A549 (cell line): ENCODE measurements around the gene ASB16. TPM values are rescaled to one million over a fixed set of nuclear protein-coding genes. Genes with fewer than 3 reads are reported as not detected.

Source experiments
- ATAC-seq, 2 experiments: fragments of 200-7000 bp in 1 of 2; fragments of >200 bp in 1 of 2; cut with Nextera tagmentation in 1 of 2; cut with Tn5 transposase in 1 of 2; 3 replicates each; pipeline versions ENCODE4 v1.8.0 to v1.9.1; 2018 to 2020; ENCODE audit warnings: mild to moderate bottlenecking in 1 of 2, moderate library complexity in 1 of 2
- CTCF ChIA-PET: fragments of 300-600 bp; sonication (Branson Sonifier 250); formaldehyde crosslinking; extraction: SDS; loops from one replicate; lab custom pipeline; 2021; ENCODE audit warnings: antibody characterized with exemption, inconsistent platforms; lab: Yijun Ruan, JAX
- POLR2A ChIA-PET: fragments of 350-600 bp; formaldehyde crosslinking; extraction: SDS; loops from one replicate; lab custom pipeline; 2021; ENCODE audit warnings: antibody characterized with exemption, inconsistent platforms; lab: Yijun Ruan, JAX
- DNase-seq, 2 experiments: peaks; one replicate each; pipeline versions ENCODE4 v3.0.0 to v3.0.0-alpha.2; 2011 to 2016; ENCODE audit warnings: low read depth in 1 of 2, low spot score in 1 of 2
- FAIRE-seq: peaks from 2 replicates; lab custom pipeline; 2011; peaks lifted over from hg19 to GRCh38; lab: Jason Lieb, UNC
- H3K27ac ChIP-seq, 2 experiments: fragments of >200 bp; sonication (Bioruptor Twin); formaldehyde crosslinking; 3 replicates each; pipeline ENCODE4 v1.5.1; 2016 to 2017
- H3K4me1 ChIP-seq: fragments of >200 bp; sonication (Bioruptor Twin); formaldehyde crosslinking; 3 replicates; pipeline ENCODE4 v1.6.1; 2016
- H3K4me2 ChIP-seq: fragments of >200 bp; sonication (Bioruptor Twin); formaldehyde crosslinking; 3 replicates; pipeline ENCODE4 v1.6.1; 2016
- H3K4me3 ChIP-seq: fragments of >200 bp; sonication (Bioruptor Twin); formaldehyde crosslinking; 3 replicates; pipeline ENCODE4 v1.5.1; 2016
- H3K9me3 ChIP-seq: fragments of >200 bp; sonication (Bioruptor Twin); formaldehyde crosslinking; 3 replicates; pipeline ENCODE4 v1.6.1; 2016
- BCL3 ChIP-seq: fragments of >200 bp; sonication (Bioruptor Twin); formaldehyde crosslinking; IDR thresholded peaks from 3 replicates; pipeline ENCODE4 v1.6.1; 2016
- CBX2 ChIP-seq: fragments of 200-600 bp; sonication (generic); IDR thresholded peaks from 2 replicates; pipeline ENCODE4 v1.6.1; 2016; ENCODE audit warnings: low read depth, mild to moderate bottlenecking, borderline replicate concordance
- CEBPB ChIP-seq, 2 experiments: fragments of >200 bp in 1 of 2; sonication (Bioruptor Twin) in 1 of 2; formaldehyde crosslinking in 1 of 2; IDR thresholded peaks; 2 replicates each; pipeline ENCODE4 v1.6.1; 2012 to 2016
- CTCF ChIP-seq: fragments of >200 bp; sonication (Bioruptor Twin); formaldehyde crosslinking; IDR thresholded peaks from 3 replicates; pipeline ENCODE4 v1.5.1; 2016
- ELK1 ChIP-seq: fragments of 150-350 bp; IDR thresholded peaks from 2 replicates; pipeline ENCODE4 v1.6.1; 2014; ENCODE audit warnings: low read depth, mild to moderate bottlenecking, low read length
- MAX ChIP-seq: IDR thresholded peaks from 2 replicates; pipeline ENCODE4 v1.6.1; 2012
- MYC ChIP-seq: IDR thresholded peaks from 2 replicates; pipeline ENCODE4 v1.6.1; 2012; ENCODE audit warnings: mild to moderate bottlenecking, inconsistent platforms, low read length, improper control_type of control experiment, borderline replicate concordance
- POLR2A ChIP-seq: IDR thresholded peaks from 2 replicates; pipeline ENCODE4 v1.6.1; 2012; ENCODE audit warnings: mild to moderate bottlenecking, low read length
- POLR2AphosphoS2 ChIP-seq: conservative IDR thresholded peaks from 2 replicates; pipeline ENCODE4 v1.6.1; 2012; ENCODE audit warnings: low read length, improper control_type of control experiment, inconsistent platforms
- RAD21 ChIP-seq, 2 experiments: fragments of >200 bp in 1 of 2; sonication (Bioruptor Twin) in 1 of 2; formaldehyde crosslinking in 1 of 2; IDR thresholded peaks in 1 of 2; conservative IDR thresholded peaks in 1 of 2; 2 replicates in 1 of 2; 3 replicates in 1 of 2; pipeline ENCODE4 v1.6.1; 2012 to 2018; ENCODE audit warnings: inconsistent platforms in 1 of 2
- RFX5 ChIP-seq: fragments of 450-650 bp; IDR thresholded peaks from 2 replicates; pipeline ENCODE4 v1.7.1; 2014; ENCODE audit warnings: antibody characterized with exemption, mild to moderate bottlenecking, moderate library complexity
- RNF2 ChIP-seq: fragments of 200-600 bp; sonication (generic); IDR thresholded peaks from 2 replicates; pipeline ENCODE4 v1.6.1; 2016; ENCODE audit warnings: low read depth, mild to moderate bottlenecking, antibody characterized with exemption, moderate library complexity, borderline replicate concordance
- SMC3 ChIP-seq: fragments of >200 bp; sonication (Bioruptor Twin); formaldehyde crosslinking; IDR thresholded peaks from 3 replicates; pipeline ENCODE4 v1.6.1; 2018; ENCODE audit warnings: inconsistent platforms
- SREBF2 ChIP-seq: fragments of 450-650 bp; IDR thresholded peaks from 2 replicates; pipeline ENCODE4 v1.6.1; 2014; ENCODE audit warnings: mild to moderate bottlenecking, moderate library complexity
- ZFP36 ChIP-seq: fragments of 450-650 bp; IDR thresholded peaks from 2 replicates; pipeline ENCODE4 v1.6.1; 2014; ENCODE audit warnings: borderline replicate concordance; ENCODE audit not compliant: partially characterized antibody
- ZSCAN20 ChIP-seq: fragments of 250-450 bp; sonication (Bioruptor Pico); IDR thresholded peaks from 2 replicates; pipeline ENCODE4 v1.8.0; 2022; ENCODE audit warnings: mild to moderate bottlenecking, moderate library complexity
- WGBS: methylation state at CpG from one replicate; pipeline ENCODE4 v1.1.6; 2017; ENCODE audit errors: missing lambda C conversion rate; 5-methylcytosine and 5-hydroxymethylcytosine counted together
- polyA plus RNA-seq, 4 experiments: library from polyadenylated mRNA; depleted of rRNA in 3 of 4; stranded (reverse); fragments of >200 nt; fragmentation: RNase III in 1 of 4; extraction: RNeasy Plus Mini Kit Qiagen cat#74134 plus additional on column Dnase treatment in 1 of 4; gene quantifications; 2 replicates in 3 of 4; 3 replicates in 1 of 4; pipeline ENCODE4 v1.2.3, GENCODE V29; 2011 to 2017

The ASB16 gene
- polyA plus RNA-seq, 2 of the 4 experiments (the other 2 are of a cell fraction), result 0.15 TPM; not detected in 1

- no peak for TF ChIP-seq RFX5
- 0 out of 2 replicates have a peak, but pooled peaks have one; percentile 60 for TF ChIP-seq POLR2AphosphoS2
- TF ChIP-seq ZFP36, result no peak
- FAIRE-seq, result no peak
- WGBS, result 93% methylated on average over 13 of the region's 14 CpGs
Observed at GRCh38 chr17:44193326-44194084, 23.0 kb downstream of the ASB16 start.

GRCh38 chr17:44197107-44197506 lies 26.6 kb downstream of the ASB16 start:
- Histone ChIP-seq H3K9me3 (no peaks in the 10 kb centered on the region), H3K4me3 (no peak overlapping the region), H3K4me2 (peak overlapping the region; percentile 83; the same call in 1 of the 3 replicates), H3K27ac (peak overlapping the region in 1 of 2 experiments; percentile 98; a peak in 3 of 6 replicates), H3K4me1 (peaks cover 23% of the 10 kb centered on the region)
- POLR2A ChIA-PET, result interaction anchor here (4.2 kb wide), 1 partner anchor 11 kb away, joined by 28 read pairs; the partner anchor contains the start of gene TMUB2
- CTCF ChIA-PET, result interaction anchor here (1.0 to 7.8 kb wide), 3 partner anchors 8 to 134 kb away, joined by 4 to 61 read pairs (median 4); no protein-coding TSS in a partner anchor
- ATAC-seq (no peak), DNase-seq (no peak), FAIRE-seq (no peak)
- 97% methylated on average over 15 of the region's 15 CpGs for WGBS
- no peak for TF ChIP-seq SMC3

More at GRCh38 chr17:44193326-44194084, 23.0 kb downstream of the ASB16 start:
- ChIA-PET CTCF (interaction anchor here (0.9 to 7.8 kb wide), 3 partner anchors 10 to 25 kb away, joined by 4 to 61 read pairs (median 10); partner anchors contain the start of gene UBTF), POLR2A (no interaction called here)
- Histone ChIP-seq H3K9me3 (no peaks in the 10 kb centered on the region), H3K4me2 (no peak overlapping the region), H3K4me1 (peaks cover 19% of the 10 kb centered on the region), H3K4me3 (no peak overlapping the region), H3K27ac (peak overlapping the region; percentile 42 to 78; a peak in 5 of 6 replicates)
- 0 out of 6 replicates have a peak, but pooled peaks of 1 of the 2 experiments have one; percentile 4 for ATAC-seq
- no peak for DNase-seq

GRCh38 chr17:44197980-44198720 lies 27.6 kb downstream of the ASB16 start:
- WGBS, result 77% methylated on average over 11 of the region's 11 CpGs
- H3K27ac ChIP-seq, result peak overlapping the region; percentile 98 to 100
- ChIA-PET CTCF (interaction anchor here (0.6 to 7.8 kb wide), 7 partner anchors 9 to 178 kb away, joined by 3 to 61 read pairs (median 3); partner anchors contain the start of gene TMUB2), POLR2A (interaction anchor here (0.6 to 4.2 kb wide), 4 partner anchors 12 to 214 kb away, joined by 4 to 28 read pairs (median 6); partner anchors contain the start of gene TMUB2)
- TF ChIP-seq MYC, result no peak
- TF ChIP-seq SREBF2, result no peak
- no peak for TF ChIP-seq CBX2
- TF ChIP-seq RNF2, result no peak
- TF ChIP-seq ZSCAN20 (CRISPR knock-in tag), result no peak
- TF ChIP-seq RAD21 (conservative IDR thresholded peaks at IDR 0.05 in 1 of 2, IDR thresholded peaks at IDR 0.05 in 1 of 2), result peak; percentile 35 to 41; a peak in 2 of 5 replicates
- 0 out of 3 replicates have a peak, but pooled peaks have one; percentile 13 for TF ChIP-seq BCL3
- TF ChIP-seq POLR2A, result 0 out of 2 replicates have a peak, but pooled peaks have one; percentile 21
- TF ChIP-seq CEBPB (IDR thresholded peaks at IDR 0.05), result no peak
- TF ChIP-seq ZFP36, result no peak
- TF ChIP-seq CTCF, result no peak; the same call in 2 of the 3 replicates
- no peak for TF ChIP-seq ELK1
- TF ChIP-seq MAX, result peak; percentile 15; the same call in 1 of the 2 replicates
- H3K4me3 ChIP-seq, result peak overlapping the region; percentile 87
- H3K4me2 ChIP-seq, result peak overlapping the region; percentile 83
- H3K4me1 ChIP-seq, result peaks cover 23% of the 10 kb centered on the region
- ATAC-seq, result peak; percentile 8 to 34; a peak in 5 of 6 replicates
- H3K9me3 ChIP-seq, result no peaks in the 10 kb centered on the region
- FAIRE-seq, result peak; percentile 67
- DNase-seq, result peak; percentile 75 to 77
